Stomach (tissue), 9 donors: ENCODE data around the gene ACP2. TPM values are rescaled to one million over a fixed set of nuclear protein-coding genes. Genes with fewer than 3 reads are reported as not detected.

Experiments used
- DNase-seq, 2 donors: peaks; one replicate each; pipeline versions ENCODE4 v3.0.0 to v3.0.0-alpha.2; 2013 to 2019
- H3K27ac ChIP-seq, 5 donors: fragments of 200-600 bp in 4 of 5; sonication (generic) in 4 of 5; one replicate each; pipeline ENCODE4 v1.5.1; 2013 to 2019; ENCODE audit warnings: mild to moderate bottlenecking in 1 of 5, moderate library complexity in 1 of 5
- H3K27me3 ChIP-seq, 3 donors: fragments of 200-600 bp; sonication (generic); one replicate each; pipeline ENCODE4 v1.5.1; 2017 to 2019; ENCODE audit warnings: mixed run types in 1 of 3
- H3K36me3 ChIP-seq, 4 donors: fragments of 200-600 bp; sonication (generic); 1 replicate in 3 of 4; 2 replicates in 1 of 4; pipeline ENCODE4 v1.5.1; 2016 to 2019
- H3K4me1 ChIP-seq, 4 donors: fragments of 200-600 bp; sonication (generic); one replicate each; pipeline ENCODE4 v1.5.1; 2016 to 2019
- H3K4me3 ChIP-seq, 4 donors: fragments of 200-600 bp; sonication (generic) in 3 of 4; one replicate each; pipeline ENCODE4 v1.5.1; 2016 to 2019; ENCODE audit warnings: mild to moderate bottlenecking in 1 of 4
- H3K9me3 ChIP-seq, 4 donors: fragments of 200-600 bp; sonication (generic); one replicate each; pipeline ENCODE4 v1.5.1; 2016 to 2019
- EP300 ChIP-seq: sonication (generic); formaldehyde crosslinking; IDR thresholded peaks from one replicate; pipeline ENCODE4 v1.6.1; 2017; ENCODE audit warnings: antibody characterized with exemption
- POLR2A ChIP-seq, 4 donors: fragments of 450-650 bp; IDR thresholded peaks; one replicate each; pipeline ENCODE4 v1.6.1; 2016; ENCODE audit warnings: antibody characterized with exemption in 4 of 4, control low read depth in 2 of 4, mild to moderate bottlenecking in 1 of 4, moderate library complexity in 1 of 4
- POLR2AphosphoS5 ChIP-seq, 3 donors: sonication (generic); formaldehyde crosslinking; IDR thresholded peaks; one replicate each; pipeline ENCODE4 v1.6.1; 2016; ENCODE audit warnings: antibody characterized with exemption in 3 of 3
- WGBS, 5 donors: extraction: QIAGEN DNeasy Blood & Tissue Kit in 3 of 5; methylation state at CpG; one replicate each; pipeline versions ENCODE4 v1.1.5 to v1.1.7; 2013 to 2018; 5-methylcytosine and 5-hydroxymethylcytosine counted together
- intact Hi-C: fragments of 100-400 bp; cut with DNase I; formaldehyde crosslinking; loops from one replicate; pipeline ENCODE4 v1.15.1; 2023; ENCODE audit warnings: low total_unique reads
- polyA plus RNA-seq, 3 donors: library from polyadenylated mRNA; stranded (reverse); fragments of 200-250 nt; gene quantifications; one replicate each; pipeline ENCODE4 v1.2.3, GENCODE V29; 2013
- total RNA-seq, 5 donors: library from RNA; depleted of rRNA; stranded (reverse); fragments of >200 nt; gene quantifications; one replicate each; pipeline versions ENCODE4 v1.1.0 to v1.2.3, GENCODE V29; 2014 to 2016
- TF ChIP-seq, protein P1 (sequence below), 7 experiments: fragments of 450-650 bp in 4 of 7; fragments of 200-600 bp in 3 of 7; sonication (generic) in 3 of 7; IDR thresholded peaks; one replicate each; pipeline ENCODE4 v1.5.1; 2016 to 2019; ENCODE audit warnings: antibody characterized with exemption in 7 of 7, control low read depth in 2 of 7, mild to moderate bottlenecking in 1 of 7
- donor health status: healthy with polysubstance abuse.
- donor health status: Bipolar disorder and iron deficiency.
- donor health status: healthy.

The ACP2 gene
- total and polyA plus RNA-seq, 8 donors = 10.8 to 147 (median 28.0) TPM

DNA sequence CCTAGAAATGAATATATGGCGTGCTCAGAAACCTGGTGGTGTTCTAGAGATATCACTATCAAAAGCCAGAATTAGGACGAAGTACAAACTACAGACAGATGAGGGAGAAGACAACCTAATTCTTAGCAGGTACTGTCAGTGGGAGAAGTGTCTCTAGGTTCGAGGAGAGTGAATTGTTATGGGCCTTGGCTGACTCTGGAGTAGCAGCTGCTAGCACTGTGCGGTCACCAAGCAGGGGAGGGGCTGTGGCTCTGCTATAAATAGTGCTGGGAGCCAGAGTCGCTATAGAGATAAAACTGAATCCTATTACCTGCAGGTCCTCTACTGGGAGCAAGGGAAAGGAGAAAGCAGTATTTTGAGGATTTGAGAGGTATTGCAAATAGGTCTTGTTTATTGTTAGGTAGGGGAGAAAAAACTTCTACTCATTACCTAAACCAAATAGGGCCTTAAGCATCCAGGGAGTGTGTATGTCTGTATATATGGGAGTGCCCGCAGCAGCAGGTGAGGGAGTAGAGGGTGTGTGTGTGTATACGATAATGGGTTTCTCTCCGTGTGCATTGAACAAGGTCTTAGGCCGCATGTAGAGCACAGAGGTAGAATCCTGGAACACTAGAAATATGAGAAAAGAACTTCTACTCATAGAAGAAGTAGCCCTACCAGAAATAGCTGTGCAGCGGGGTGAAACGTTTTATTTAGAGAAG lies 23.5 kb upstream of the ACP2 start:
- peaks cover 34 to 49% (median 40%) of the 10 kb centered on the region in 4 donors for H3K4me1 ChIP-seq
- H3K4me3 ChIP-seq = peak overlapping the region in 1 of 4 donors; percentile 79
- no peak for TF ChIP-seq POLR2A (IDR thresholded peaks at IDR 0.05)
- TF ChIP-seq, protein P1, sequence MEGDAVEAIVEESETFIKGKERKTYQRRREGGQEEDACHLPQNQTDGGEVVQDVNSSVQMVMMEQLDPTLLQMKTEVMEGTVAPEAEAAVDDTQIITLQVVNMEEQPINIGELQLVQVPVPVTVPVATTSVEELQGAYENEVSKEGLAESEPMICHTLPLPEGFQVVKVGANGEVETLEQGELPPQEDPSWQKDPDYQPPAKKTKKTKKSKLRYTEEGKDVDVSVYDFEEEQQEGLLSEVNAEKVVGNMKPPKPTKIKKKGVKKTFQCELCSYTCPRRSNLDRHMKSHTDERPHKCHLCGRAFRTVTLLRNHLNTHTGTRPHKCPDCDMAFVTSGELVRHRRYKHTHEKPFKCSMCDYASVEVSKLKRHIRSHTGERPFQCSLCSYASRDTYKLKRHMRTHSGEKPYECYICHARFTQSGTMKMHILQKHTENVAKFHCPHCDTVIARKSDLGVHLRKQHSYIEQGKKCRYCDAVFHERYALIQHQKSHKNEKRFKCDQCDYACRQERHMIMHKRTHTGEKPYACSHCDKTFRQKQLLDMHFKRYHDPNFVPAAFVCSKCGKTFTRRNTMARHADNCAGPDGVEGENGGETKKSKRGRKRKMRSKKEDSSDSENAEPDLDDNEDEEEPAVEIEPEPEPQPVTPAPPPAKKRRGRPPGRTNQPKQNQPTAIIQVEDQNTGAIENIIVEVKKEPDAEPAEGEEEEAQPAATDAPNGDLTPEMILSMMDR (IDR thresholded peaks at IDR 0.05) = no peak
- no peak for TF ChIP-seq POLR2AphosphoS5 (IDR thresholded peaks at IDR 0.05)
- TF ChIP-seq EP300 = no peak
- no peaks in the 10 kb centered on the region for H3K27me3 ChIP-seq
- 34 to 52% (median 41%) methylated on average over 11 of the region's 11 CpGs for WGBS, 5 donors
- peak; percentile 62 to 70 for DNase-seq
- no peaks in the 10 kb centered on the region for H3K9me3 ChIP-seq
- intact Hi-C loops = no loop called here
- H3K27ac ChIP-seq = peak overlapping the region; percentile 34 to 97 (median 96)
- H3K36me3 ChIP-seq = peaks cover 27 to 35% (median 33%) of the 10 kb centered on the region in 4 donors

DNA sequence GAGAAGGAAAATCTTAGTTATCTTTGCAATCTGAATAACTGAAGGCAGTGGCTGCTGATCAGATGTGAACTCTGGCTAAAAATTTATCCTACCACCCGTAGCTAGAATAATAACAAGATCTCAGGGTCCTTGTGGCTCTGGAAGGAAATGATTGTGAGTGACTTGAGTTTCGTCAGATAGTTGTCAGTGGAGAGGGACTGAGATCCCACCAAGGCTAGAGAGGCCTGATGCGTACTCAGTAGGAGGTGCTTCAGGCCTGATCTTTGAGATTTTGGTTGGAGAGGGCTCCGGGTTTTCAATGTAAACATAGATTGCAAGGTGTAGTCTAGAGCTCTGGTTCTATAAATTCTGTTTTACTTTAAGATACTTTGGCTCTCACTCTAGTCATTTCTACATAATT lies 22.7 kb upstream of the ACP2 start:
- Histone ChIP-seq H3K27ac (peak overlapping the region in 4 of 5 donors; percentile 96 to 97 (median 96)), H3K36me3 (peaks cover 19 to 27% (median 26%) of the 10 kb centered on the region in 4 donors), H3K4me1 (peaks cover 34 to 49% (median 40%) of the 10 kb centered on the region in 4 donors), H3K4me3 (peak overlapping the region; percentile 79 to 97 (median 82)), H3K27me3 (no peaks in the 10 kb centered on the region), H3K9me3 (no peaks in the 10 kb centered on the region)
- WGBS, 5 donors = 27 to 38% (median 30%) methylated on average over 4 of the region's 4 CpGs
- TF ChIP-seq, protein P1 (IDR thresholded peaks at IDR 0.05) = no peak
- no peak for TF ChIP-seq POLR2AphosphoS5 (IDR thresholded peaks at IDR 0.05)
- TF ChIP-seq EP300 = no peak
- no peak for TF ChIP-seq POLR2A (IDR thresholded peaks at IDR 0.05)
- DNase-seq = no peak
- intact Hi-C loops = no loop called here

DNA sequence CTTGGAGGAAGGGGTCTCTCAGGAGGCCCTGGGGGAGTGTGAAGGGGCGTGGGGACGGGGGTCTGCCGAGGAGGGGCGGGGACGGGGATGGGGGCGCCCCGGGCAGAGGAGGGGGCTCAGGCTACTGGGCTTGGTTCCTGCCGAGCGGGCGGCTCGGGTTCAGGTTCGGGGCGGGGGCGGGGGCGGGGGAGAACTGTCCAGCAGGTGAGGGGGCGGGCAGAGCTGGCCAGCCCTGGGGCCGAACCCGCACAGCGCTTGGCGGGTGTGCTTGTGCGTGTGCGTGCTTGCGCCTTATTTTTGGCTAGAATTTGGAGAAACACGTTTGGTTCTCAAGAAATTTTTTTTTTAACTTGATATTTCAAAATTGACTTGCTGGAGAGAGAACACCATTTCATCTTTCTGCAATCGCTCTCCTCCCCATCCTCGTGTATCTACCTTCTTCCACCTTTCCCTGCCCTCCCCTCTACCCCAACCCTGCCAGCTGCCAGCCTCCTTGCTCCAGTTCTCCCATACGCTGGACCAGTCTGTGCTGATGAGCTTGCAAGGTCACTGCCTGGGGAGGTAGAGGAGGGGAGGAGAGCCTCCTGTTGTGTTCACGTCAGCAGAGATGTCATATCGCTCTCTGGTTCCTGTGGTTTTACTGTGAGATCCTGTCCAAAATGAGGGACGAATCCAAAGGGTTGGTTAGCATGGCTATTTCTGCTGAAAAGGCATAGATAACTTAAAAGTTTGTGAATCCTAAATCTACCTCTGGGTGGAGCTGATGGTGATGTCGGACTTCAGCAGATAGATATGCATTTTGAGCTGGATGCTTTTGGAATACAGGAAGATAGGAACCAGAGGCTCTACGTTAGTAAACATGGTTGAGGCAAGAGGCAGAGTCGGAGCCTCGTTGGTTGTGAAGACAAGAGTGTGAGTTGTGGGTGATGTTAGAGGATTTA lies 22.0 kb upstream of the ACP2 start:
- peak in 1 of 2 donors; percentile 65 for DNase-seq
- Histone ChIP-seq H3K4me1 (peaks cover 34 to 50% (median 42%) of the 10 kb centered on the region in 4 donors), H3K36me3 (peaks cover 12 to 22% (median 19%) of the 10 kb centered on the region in 4 donors), H3K27me3 (no peaks in the 10 kb centered on the region), H3K4me3 (peak overlapping the region; percentile 79 to 97 (median 82)), H3K9me3 (no peaks in the 10 kb centered on the region), H3K27ac (peak overlapping the region; percentile 96 to 99 (median 97))
- intact Hi-C loops = no loop called here
- WGBS, 5 donors = 1 to 2% (median 1%) methylated on average over 21 to 34 of the region's 34 CpGs
- TF ChIP-seq POLR2AphosphoS5 (IDR thresholded peaks at IDR 0.05) (no peak), POLR2A (IDR thresholded peaks at IDR 0.05) (no peak), EP300 (no peak)
- TF ChIP-seq, protein P1 (IDR thresholded peaks at IDR 0.05) = no peak

DNA sequence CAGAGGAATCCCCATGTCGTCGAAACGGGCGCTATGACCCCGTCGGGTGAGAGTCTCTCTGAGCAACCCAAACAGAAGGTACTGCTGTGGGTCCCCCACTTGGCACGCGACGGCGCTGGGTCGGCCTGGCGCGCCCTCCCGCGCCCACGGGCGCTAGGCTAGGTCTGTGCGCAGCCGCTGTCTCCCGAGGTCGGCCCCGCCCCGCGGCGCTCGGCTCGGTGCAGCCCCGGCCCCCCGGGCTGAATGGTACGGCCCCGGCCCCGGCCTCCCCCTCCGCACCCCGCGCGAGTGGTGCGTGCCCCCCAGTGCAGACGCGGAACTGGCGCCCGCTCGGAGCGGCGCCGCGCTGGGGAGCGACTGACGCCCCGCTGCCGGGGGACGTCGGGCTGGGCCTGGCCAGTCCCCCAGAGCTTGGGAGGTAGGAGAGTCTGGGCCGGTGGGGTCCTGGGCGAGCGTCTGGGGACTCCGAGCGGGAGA lies 21.3 kb upstream of the ACP2 start, which contains the start of gene MADD:
Gene MADD (plus strand): TSS at position 305 of the 477 bp plus-strand sequence.
- Histone ChIP-seq H3K9me3 (no peaks in the 10 kb centered on the region), H3K36me3 (peaks cover 4 to 15% (median 12%) of the 10 kb centered on the region in 4 donors), H3K4me1 (peaks cover 39 to 57% (median 47%) of the 10 kb centered on the region in 4 donors), H3K4me3 (peak within 1 kb of the TSS; percentile 79 to 97 (median 82)), H3K27me3 (no peaks in the 10 kb centered on the region), H3K27ac (peak within 1 kb of the TSS; percentile 96 to 99 (median 97))
- DNase-seq = peak; percentile 89 to 96
- TF ChIP-seq POLR2AphosphoS5 (IDR thresholded peaks at IDR 0.05) = peak in 2 of 3 donors; percentile 76 to 83
- TF ChIP-seq, protein P1 (IDR thresholded peaks at IDR 0.05) = no peak
- 0% methylated on average over 4 to 57 of the region's 57 CpGs for WGBS, 5 donors
- intact Hi-C loops = loop anchor here (10.0 kb wide), 1 partner anchor 85 kb away; the partner anchor contains the start of gene PACSIN3
